ENCODE data around the gene PPCDC.
"Not testable (repeated sequence)": the region's sequence is repeated elsewhere in the genome, so short reads cannot be mapped to it uniquely, and the experiment has no call there.

The PPCDC gene

GRCh38 chr15:75076277-75076676, 52.9 kb downstream of the PPCDC start:
- in situ Hi-C loops (cut with MboI; ENCODE audit: low sequenced_read_pairs, unreplicated experiment): no loop called here
- no peak for DNase-seq (ENCODE audit: low spot score)
- TF ChIP-seq CTCF (IDR thresholded peaks at IDR 0.05; ENCODE audit: borderline replicate concordance, control extremely low read depth, extremely low read depth, insufficient read depth, missing control alignments): no peak

- in situ Hi-C loops (cut with MboI; ENCODE audit: low sequenced_read_pairs, unreplicated experiment); DNase-seq (ENCODE audit: low spot score): not testable (repeated sequence)
Observed at GRCh38 chr15:75077551-75077961, 54.2 kb downstream of the PPCDC start.

- no peak for TF ChIP-seq CTCF (IDR thresholded peaks at IDR 0.05; ENCODE audit: borderline replicate concordance, control extremely low read depth, extremely low read depth, insufficient read depth, missing control alignments)
- DNase-seq (ENCODE audit: low spot score): no peak
- in situ Hi-C loops (cut with MboI; ENCODE audit: low sequenced_read_pairs, unreplicated experiment): no loop called here
Observed at GRCh38 chr15:75081150-75081549, 57.8 kb downstream of the PPCDC start.

GRCh38 chr15:75082689-75083088, 59.3 kb downstream of the PPCDC start:
- in situ Hi-C loops (cut with MboI; ENCODE audit: low sequenced_read_pairs, unreplicated experiment): no loop called here
- no peak for DNase-seq (ENCODE audit: low spot score)
- TF ChIP-seq CTCF (IDR thresholded peaks at IDR 0.05; ENCODE audit: borderline replicate concordance, control extremely low read depth, extremely low read depth, insufficient read depth, missing control alignments): no peak

GRCh38 chr15:75085708-75086107, 62.3 kb downstream of the PPCDC start:
- in situ Hi-C loops (cut with MboI; ENCODE audit: low sequenced_read_pairs, unreplicated experiment); DNase-seq (ENCODE audit: low spot score): not testable (repeated sequence)

- no peak for TF ChIP-seq CTCF (IDR thresholded peaks at IDR 0.05; ENCODE audit: borderline replicate concordance, control extremely low read depth, extremely low read depth, insufficient read depth, missing control alignments)
- DNase-seq (ENCODE audit: low spot score): no peak
- in situ Hi-C loops (cut with MboI; ENCODE audit: low sequenced_read_pairs, unreplicated experiment): loop anchor here (10.0 kb wide), 1 partner anchor 115 kb away; the partner anchor contains the start of gene C15orf39
Observed at GRCh38 chr15:75089456-75090387, 66.3 kb downstream of the PPCDC start.

- in situ Hi-C loops (cut with MboI; ENCODE audit: low sequenced_read_pairs, unreplicated experiment): loop anchor here (10.0 kb wide), 1 partner anchor 114 kb away; the partner anchor contains the start of gene C15orf39
- TF ChIP-seq CTCF (IDR thresholded peaks at IDR 0.05; ENCODE audit: borderline replicate concordance, control extremely low read depth, extremely low read depth, insufficient read depth, missing control alignments): no peak
- no peak for DNase-seq (ENCODE audit: low spot score)
Observed at GRCh38 chr15:75090388-75090734, 67.0 kb downstream of the PPCDC start.
